ENCODE measurements around the gene SLC25A21. TPM values are rescaled to one million over a fixed set of nuclear protein-coding genes. Genes with fewer than 3 reads are reported as not detected.

SLC25A21 gene
- total RNA-seq, 1 donor from 2014 or later: 0.91 TPM

- Mint-ChIP-seq H3K4me3 (ENCODE audit: unreplicated experiment) (no peak overlapping the region), H3K27ac (ENCODE audit: unreplicated experiment) (no peak overlapping the region), H3K27me3 (ENCODE audit: unreplicated experiment) (no peaks in the 10 kb centered on the region), H3K4me1 (ENCODE audit: low read depth, unreplicated experiment) (no peaks in the 10 kb centered on the region), H3K9me3 (ENCODE audit: unreplicated experiment) (no peaks in the 10 kb centered on the region), H3K36me3 (ENCODE audit: unreplicated experiment) (no peaks in the 10 kb centered on the region)
- no peak for TF ChIP-seq CTCF (IDR thresholded peaks at IDR 0.05; ENCODE audit: partially characterized antibody, unreplicated experiment)
- DNase-seq: no peak
Observed at GRCh38 chr14:37139710-37140109, 32.7 kb downstream of the SLC25A21 start.

- H3K9me3 Mint-ChIP-seq (ENCODE audit: unreplicated experiment): no peaks in the 10 kb centered on the region
- no peaks in the 10 kb centered on the region for H3K36me3 Mint-ChIP-seq (ENCODE audit: unreplicated experiment)
- no peak overlapping the region for H3K27ac Mint-ChIP-seq (ENCODE audit: unreplicated experiment)
- DNase-seq: no peak
- no peaks in the 10 kb centered on the region for H3K27me3 Mint-ChIP-seq (ENCODE audit: unreplicated experiment)
- TF ChIP-seq CTCF (IDR thresholded peaks at IDR 0.05; ENCODE audit: partially characterized antibody, unreplicated experiment): no peak
- H3K4me1 Mint-ChIP-seq (ENCODE audit: low read depth, unreplicated experiment): no peaks in the 10 kb centered on the region
- no peak overlapping the region for H3K4me3 Mint-ChIP-seq (ENCODE audit: unreplicated experiment)
Observed at GRCh38 chr14:37138898-37139297, 33.5 kb downstream of the SLC25A21 start.

- Mint-ChIP-seq H3K36me3 (ENCODE audit: unreplicated experiment) (no peaks in the 10 kb centered on the region), H3K27me3 (ENCODE audit: unreplicated experiment) (no peaks in the 10 kb centered on the region), H3K27ac (ENCODE audit: unreplicated experiment) (no peak overlapping the region), H3K9me3 (ENCODE audit: unreplicated experiment) (no peaks in the 10 kb centered on the region), H3K4me1 (ENCODE audit: low read depth, unreplicated experiment) (no peaks in the 10 kb centered on the region), H3K4me3 (ENCODE audit: unreplicated experiment) (no peak overlapping the region)
- TF ChIP-seq CTCF (IDR thresholded peaks at IDR 0.05; ENCODE audit: partially characterized antibody, unreplicated experiment): no peak
- DNase-seq: no peak
Observed at GRCh38 chr14:37133284-37133913, 39.0 kb downstream of the SLC25A21 start.

- Mint-ChIP-seq H3K4me3 (ENCODE audit: unreplicated experiment) (no peak overlapping the region), H3K9me3 (ENCODE audit: unreplicated experiment) (no peaks in the 10 kb centered on the region), H3K27me3 (ENCODE audit: unreplicated experiment) (no peaks in the 10 kb centered on the region), H3K4me1 (ENCODE audit: low read depth, unreplicated experiment) (no peaks in the 10 kb centered on the region), H3K36me3 (ENCODE audit: unreplicated experiment) (no peaks in the 10 kb centered on the region), H3K27ac (ENCODE audit: unreplicated experiment) (no peak overlapping the region)
- no peak for DNase-seq
- TF ChIP-seq CTCF (IDR thresholded peaks at IDR 0.05; ENCODE audit: partially characterized antibody, unreplicated experiment): no peak
Observed at GRCh38 chr14:37131205-37131604, 41.2 kb downstream of the SLC25A21 start.

GRCh38 chr14:37129047-37129446, 43.4 kb downstream of the SLC25A21 start:
- Mint-ChIP-seq H3K4me1 (ENCODE audit: low read depth, unreplicated experiment) (no peaks in the 10 kb centered on the region), H3K4me3 (ENCODE audit: unreplicated experiment) (no peak overlapping the region), H3K27ac (ENCODE audit: unreplicated experiment) (no peak overlapping the region), H3K9me3 (ENCODE audit: unreplicated experiment) (no peaks in the 10 kb centered on the region), H3K27me3 (ENCODE audit: unreplicated experiment) (no peaks in the 10 kb centered on the region), H3K36me3 (ENCODE audit: unreplicated experiment) (no peaks in the 10 kb centered on the region)
- no peak for DNase-seq
- no peak for TF ChIP-seq CTCF (IDR thresholded peaks at IDR 0.05; ENCODE audit: partially characterized antibody, unreplicated experiment)
